Sciatic nerve (tissue), 2 donors: Measurements from ENCODE around the gene IGF2. TPM values are rescaled to one million over a fixed set of nuclear protein-coding genes. Genes with fewer than 3 reads are reported as not detected.

Experiments
- ATAC-seq: fragments of 200-7000 bp; cut with Tn5 transposase; one replicate; pipeline ENCODE4 v1.9.1; 2020; ENCODE audit warnings: mild to moderate bottlenecking, moderate library complexity
- DNase-seq: peaks from one replicate; pipeline ENCODE4 v3.0.0-alpha.2; 2020; ENCODE audit warnings: low spot score
- intact Hi-C: fragments of 100-400 bp; cut with DNase I; formaldehyde crosslinking; loops from one replicate; pipeline ENCODE4 v1.14.2; 2022
- microRNA-seq: library from miRNA; unstranded; fragments of <30 nt; microRNA quantifications from one replicate; pipeline ENCODE4 v1.2.0, GENCODE V29; 2020
- total RNA-seq: library from RNA; stranded (reverse); fragmentation: NEBNext Ultra II Directional; extraction: Animal tissue kit (Norgen Biotek cat#: 25700); gene quantifications from one replicate; pipeline ENCODE4 v1.2.1, GENCODE V29; 2021
- donor health status: DM: no; HTN: no; CAD: no.
- donor health status: DM: no; HTN: no; CAD: no.

The IGF2 gene
- total RNA-seq, 1 donor from 2014 or later = 473 TPM

- peak; percentile 43 for DNase-seq
- intact Hi-C loops = no loop called here
- ATAC-seq = no peak
Observed at GRCh38 chr11:2090172-2091111, 48.7 kb downstream of the IGF2 start.

DNA sequence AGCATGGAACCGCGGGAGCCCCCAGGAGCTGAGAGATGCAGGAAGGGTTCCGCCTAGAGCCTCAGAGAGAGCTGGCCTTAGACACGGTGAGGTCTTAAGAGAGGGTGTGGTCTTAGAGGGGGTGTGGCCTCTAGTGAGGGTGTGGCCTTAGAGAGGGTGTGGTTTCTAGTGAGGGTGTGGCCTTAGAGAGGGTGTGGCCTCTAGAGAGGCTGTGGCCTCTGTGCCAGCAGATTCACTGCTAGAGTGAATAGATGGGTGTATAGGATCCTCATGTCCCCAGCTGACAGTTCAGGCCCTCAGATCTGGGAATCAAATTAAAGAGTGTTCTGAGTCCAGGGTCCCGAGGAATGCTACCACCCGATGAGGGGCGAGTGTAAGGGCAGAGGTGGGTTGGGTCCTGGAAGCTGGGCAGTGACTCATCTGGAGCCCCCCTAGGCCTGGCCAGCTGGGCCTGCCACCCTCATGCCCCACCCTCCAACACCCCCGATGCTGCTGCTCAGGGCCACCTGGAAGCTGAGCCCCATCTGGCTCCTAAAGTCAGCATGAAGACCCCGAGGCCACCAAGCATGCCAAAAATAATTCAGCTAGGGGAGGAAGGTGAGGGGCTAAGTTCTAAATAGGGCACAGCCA is 49.5 kb downstream of the IGF2 start:
- no peak for DNase-seq
- intact Hi-C loops = no loop called here
- ATAC-seq = peak; percentile 20

DNA sequence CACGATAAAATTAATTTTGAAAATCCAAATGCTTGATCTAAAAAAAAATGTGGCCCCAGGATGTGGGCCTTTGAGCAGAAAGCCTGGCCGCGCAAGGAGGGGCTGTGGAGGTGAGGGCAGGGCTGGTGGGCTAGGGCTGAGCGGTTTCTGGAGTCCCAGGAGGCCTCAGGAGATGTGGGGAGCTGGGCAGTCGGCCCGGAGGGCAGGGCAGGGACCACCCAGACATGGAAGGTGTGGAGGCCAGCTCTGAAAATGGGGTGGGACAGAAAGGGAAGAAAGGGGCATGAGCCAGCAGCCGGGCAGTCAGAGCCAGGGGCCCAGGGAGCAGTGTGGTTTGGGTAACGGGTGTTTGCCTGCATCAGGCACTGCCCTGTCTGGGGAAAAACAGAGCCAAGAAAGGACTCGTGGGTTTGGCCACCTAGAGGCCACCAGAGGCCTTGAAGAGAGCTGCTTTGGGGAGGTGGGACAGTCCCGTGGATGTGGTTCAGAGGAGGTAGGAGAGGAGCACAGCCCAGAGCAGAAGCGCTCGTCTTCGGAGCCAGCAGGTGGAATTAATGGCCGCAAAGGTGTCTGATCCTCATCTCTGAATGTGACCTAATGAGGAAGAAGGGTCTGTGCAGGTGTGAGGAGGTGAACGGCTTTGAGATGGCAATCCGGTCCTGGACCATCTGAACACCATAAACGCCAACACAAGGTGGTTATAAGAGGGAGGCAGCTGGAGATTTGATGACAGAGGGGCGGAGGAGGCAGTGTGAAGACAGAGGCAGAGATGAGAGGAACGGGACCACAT is 50.2 kb downstream of the IGF2 start:
- no peak for ATAC-seq
- peak; percentile 36 for DNase-seq

DNA sequence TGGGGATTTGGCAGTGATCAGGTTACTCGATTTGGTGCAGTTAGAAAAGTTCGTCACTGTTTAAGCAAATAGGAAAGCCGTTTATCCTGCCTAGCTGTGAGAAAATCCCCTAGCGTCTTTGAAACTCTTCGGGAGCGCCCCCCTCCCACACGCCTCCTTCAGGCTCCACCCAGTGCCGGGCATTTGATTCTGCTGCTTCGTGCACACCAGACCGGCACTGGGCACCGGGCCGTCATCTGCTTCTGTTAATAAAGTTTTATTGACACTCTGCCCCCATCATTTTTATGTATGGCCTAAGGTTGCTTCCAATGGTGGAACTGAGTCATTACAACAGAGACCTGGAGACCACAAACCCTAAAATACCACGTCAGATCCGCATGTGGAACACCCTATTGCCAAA is 50.9 kb downstream of the IGF2 start:
- ATAC-seq (no peak), DNase-seq (peak; percentile 27)
- intact Hi-C loops = no loop called here

More for the DNA sequence above, 50.2 kb downstream of the IGF2 start:
- intact Hi-C loops = no loop called here

DNA sequence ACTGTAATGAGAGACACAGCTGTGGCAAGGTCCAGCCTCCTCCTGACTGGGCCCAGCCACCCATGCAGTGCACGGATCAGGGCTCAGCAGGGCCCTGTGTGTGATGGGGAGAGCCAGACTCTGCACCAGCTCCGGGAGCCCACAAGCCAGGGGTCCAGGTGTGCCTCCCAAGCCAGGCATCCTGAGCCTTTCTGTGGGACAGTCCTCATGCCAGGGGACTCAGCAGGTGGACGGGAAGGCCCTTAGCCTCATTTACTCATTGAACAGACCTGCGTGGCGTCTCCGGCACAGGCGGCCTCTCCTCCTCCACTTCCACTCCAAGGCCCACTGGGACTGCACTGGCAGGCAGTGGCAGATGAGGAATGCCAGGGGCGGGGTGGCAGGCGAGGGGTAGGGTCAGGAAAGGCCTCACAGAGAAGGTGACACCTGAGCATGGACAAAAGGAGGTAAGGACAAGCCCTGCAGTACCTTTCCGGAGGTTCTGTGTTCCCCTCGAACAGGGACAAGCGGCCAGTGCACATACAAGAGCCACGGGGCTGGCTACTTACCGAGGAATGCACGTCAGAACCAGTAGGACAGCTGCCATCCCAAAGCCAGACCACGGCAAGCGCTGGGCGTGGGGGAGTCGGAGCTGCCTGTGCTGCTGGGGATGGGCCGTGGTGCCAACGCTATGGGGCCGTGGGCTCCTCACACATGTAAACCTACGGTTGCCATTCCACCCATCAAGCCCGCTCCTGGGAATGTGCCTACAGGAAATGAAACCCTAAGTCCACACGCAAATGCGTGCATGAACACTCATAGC is 52.7 kb downstream of the IGF2 start:
- no peak for ATAC-seq
- DNase-seq = peak; percentile 30
- intact Hi-C loops = no loop called here

GRCh38 chr11:2085251-2086066 is 53.7 kb downstream of the IGF2 start:
- intact Hi-C loops = no loop called here
- peak; percentile 40 for DNase-seq
- no peak for ATAC-seq

GRCh38 chr11:2084721-2085120 is 54.5 kb downstream of the IGF2 start:
- intact Hi-C loops = no loop called here
- peak; percentile 42 for DNase-seq
- no peak for ATAC-seq

Small RNA genes lying within 50 kb of the gene (microRNA-seq; reads per million reads assigned to microRNA genes)
- not detected for gene MIR4686
- gene MIR483 = 156 reads per million, percentile 61 among the genes with 10 or more reads in this experiment

Other genes with a start within 250 kb of the IGF2 start
- gene PRR33, start 247.5 kb downstream of the IGF2 start, total RNA-seq = not detected
- 35.6 TPM for gene TNNT3, start 219.7 kb downstream of the IGF2 start, total RNA-seq
- 39.5 TPM for gene MRPL23, start 192.1 kb downstream of the IGF2 start, total RNA-seq
- 1,096 TPM for gene H19, start 141.5 kb downstream of the IGF2 start, total RNA-seq
- 1.5 TPM for gene INS, start 21.8 kb upstream of the IGF2 start, total RNA-seq
- 0.36 TPM for gene TH, start 32.4 kb upstream of the IGF2 start, total RNA-seq
- gene ASCL2, start 131.2 kb upstream of the IGF2 start, total RNA-seq = 0.80 TPM
- gene C11orf21, start 162.5 kb upstream of the IGF2 start, total RNA-seq = 3.1 TPM
- 7.3 TPM for gene TSPAN32, start 162.6 kb upstream of the IGF2 start, total RNA-seq
- 618 TPM for gene CD81, start 237.9 kb upstream of the IGF2 start, total RNA-seq